ENCODE measurements around the gene ZNF324. TPM values are rescaled to one million over a fixed set of nuclear protein-coding genes. Genes with fewer than 3 reads are reported as not detected.

ZNF324 gene
- total RNA-seq, 2 donors from 2014 or later = 9.9 to 13.2 TPM

DNA sequence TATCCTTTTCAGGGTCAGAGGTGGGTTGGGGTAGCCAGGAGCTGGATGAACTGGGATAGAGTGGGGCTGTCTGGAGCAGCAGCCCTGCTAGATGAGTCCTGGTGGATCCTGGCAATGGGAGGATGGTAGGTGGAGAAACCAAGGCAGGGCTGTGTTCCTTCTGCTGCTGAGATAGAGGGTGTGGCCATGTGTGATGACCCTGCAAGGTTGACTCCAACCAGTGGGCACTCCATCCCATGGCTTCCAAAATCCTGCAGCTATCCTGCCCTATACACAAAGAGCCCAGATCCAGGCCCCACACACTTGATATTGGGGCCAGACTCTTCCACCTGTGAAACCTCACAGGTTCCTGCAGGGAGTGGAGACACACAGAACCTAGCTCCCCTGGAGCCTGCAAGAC is 6.9 kb downstream of the ZNF324 start:
- DNase-seq = no peak

DNA sequence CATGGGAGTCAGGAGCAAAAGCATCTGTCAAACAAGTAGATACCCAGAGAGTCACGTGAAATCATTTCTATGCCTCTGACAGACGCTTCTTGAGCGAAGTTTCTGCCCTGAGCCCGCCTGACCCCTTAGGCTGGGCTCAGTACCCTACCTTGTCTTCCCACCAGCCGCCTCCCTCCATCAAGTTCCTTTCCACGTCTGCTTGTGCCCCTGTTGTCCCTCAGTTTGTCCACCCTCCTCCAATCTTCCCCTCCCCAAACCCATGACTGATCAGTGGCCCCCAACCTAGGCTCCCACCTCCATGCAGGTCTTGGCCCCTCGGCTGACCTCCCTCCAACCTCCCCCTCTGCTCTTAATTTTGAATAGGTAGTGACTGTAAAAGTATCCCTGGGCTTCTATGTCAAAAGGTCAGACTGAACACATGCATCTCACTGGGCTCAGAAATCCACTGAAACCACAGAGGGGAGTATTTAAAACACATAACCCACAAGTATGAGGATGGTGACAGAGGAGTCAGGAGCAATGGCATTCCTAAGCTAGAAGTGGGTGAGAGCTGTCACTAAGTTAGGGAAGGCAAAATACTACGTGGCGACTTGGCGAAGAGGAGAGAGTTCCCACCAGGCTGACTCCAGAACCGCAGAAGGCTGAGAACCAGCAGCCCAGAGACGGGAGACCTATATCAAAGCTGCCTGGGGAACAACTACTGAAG is 7.6 kb downstream of the ZNF324 start:
- peaks cover 0 to 12% of the 10 kb centered on the region in 2 donors for H3K36me3 ChIP-seq (replicated peaks in 1 of 2; ENCODE audit: insufficient read depth in 1 of 2, low read depth in 2 of 2)
- no peak overlapping the region for H3K27ac ChIP-seq
- no peak overlapping the region for H3K4me3 ChIP-seq
- intact Hi-C loops (cut with DNase I) = no loop called here
- no peaks in the 10 kb centered on the region for H3K9me3 ChIP-seq
- H3K27me3 ChIP-seq = no peaks in the 10 kb centered on the region
- no peak for DNase-seq
- no peak for ATAC-seq
- H3K4me1 ChIP-seq = peaks cover 22% of the 10 kb centered on the region
- TF ChIP-seq CTCF (IDR thresholded peaks at IDR 0.05) (no peak), POLR2A (IDR thresholded peaks at IDR 0.05) (no peak)
- WGBS, 2 donors = 83% methylated on average over 12 of the region's 12 CpGs

More for the DNA sequence above, 6.9 kb downstream of the ZNF324 start:
- intact Hi-C loops (cut with DNase I) = no loop called here
- no peaks in the 10 kb centered on the region for H3K9me3 ChIP-seq
- no peak overlapping the region for H3K4me3 ChIP-seq
- peaks cover 22% of the 10 kb centered on the region for H3K4me1 ChIP-seq
- H3K27me3 ChIP-seq = no peaks in the 10 kb centered on the region
- peaks cover 0 to 12% of the 10 kb centered on the region in 2 donors for H3K36me3 ChIP-seq (replicated peaks in 1 of 2; ENCODE audit: insufficient read depth in 1 of 2, low read depth in 2 of 2)
- no peak overlapping the region for H3K27ac ChIP-seq
- TF ChIP-seq POLR2A (IDR thresholded peaks at IDR 0.05) (no peak), CTCF (IDR thresholded peaks at IDR 0.05) (no peak)
- ATAC-seq = no peak

GRCh38 chr19:58474997-58475713 is 8.3 kb downstream of the ZNF324 start:
- ATAC-seq (no peak), DNase-seq (no peak)
- peaks cover 22% of the 10 kb centered on the region for H3K4me1 ChIP-seq
- WGBS, 2 donors = 23 to 54% methylated on average over 12 to 26 of the region's 27 CpGs
- intact Hi-C loops (cut with DNase I) = no loop called here
- TF ChIP-seq POLR2A (IDR thresholded peaks at IDR 0.05) (no peak), CTCF (IDR thresholded peaks at IDR 0.05) (no peak)
- H3K27ac ChIP-seq = peak overlapping the region; percentile 57 to 96 (median 82)
- H3K9me3 ChIP-seq = no peaks in the 10 kb centered on the region
- no peaks in the 10 kb centered on the region for H3K27me3 ChIP-seq
- H3K4me3 ChIP-seq = peak overlapping the region in 1 of 2 donors; percentile 42
- H3K36me3 ChIP-seq (replicated peaks in 1 of 2; ENCODE audit: insufficient read depth in 1 of 2, low read depth in 2 of 2) = peaks cover 0 to 10% of the 10 kb centered on the region in 2 donors

DNA sequence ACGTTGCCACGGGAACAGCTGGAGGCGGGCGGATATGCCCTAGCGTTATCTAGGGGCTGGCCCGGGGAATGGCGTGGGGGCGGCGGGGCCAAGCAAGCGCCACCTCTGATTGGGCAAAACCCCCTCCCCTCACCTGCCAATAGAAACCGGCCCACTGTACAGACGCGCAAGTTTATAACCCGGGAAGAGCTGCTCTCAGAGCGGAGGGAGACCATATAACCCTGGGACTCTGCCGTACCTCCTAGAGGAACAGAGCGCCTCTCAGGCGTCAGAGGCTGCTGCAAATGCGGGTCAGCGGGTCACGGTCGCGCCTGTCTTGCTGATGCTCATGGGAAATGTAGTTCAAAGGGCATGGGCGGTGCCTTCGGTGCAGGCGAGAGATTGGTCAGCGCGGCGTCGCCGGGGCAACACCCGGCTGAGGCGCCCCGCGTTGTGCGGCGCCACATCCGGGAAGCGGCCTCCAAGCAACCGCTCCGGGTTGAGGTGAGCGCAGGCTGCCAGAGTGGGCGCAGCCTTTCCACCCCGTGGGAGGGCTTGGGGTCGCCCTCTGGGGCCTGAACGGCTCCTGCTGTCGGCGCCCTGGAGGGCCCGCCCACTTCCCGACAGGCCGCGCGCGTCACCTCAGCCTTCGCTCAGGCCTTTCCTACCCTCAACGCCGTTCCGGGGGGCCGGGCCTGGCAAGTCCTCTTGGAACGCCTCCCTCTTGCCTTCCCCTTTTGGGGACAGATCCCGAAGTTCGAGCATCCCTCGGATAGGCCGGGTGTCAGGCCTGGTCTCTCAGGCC is 9.0 kb downstream of the ZNF324 start, which contains the start of gene ZNF446:
Gene ZNF446 (plus strand): TSS at position 639 of the 784 bp plus-strand sequence. CDS start 867 bp downstream, outside the sequence.
- Histone ChIP-seq H3K27ac (peak within 1 kb of the TSS; percentile 57 to 96 (median 82)), H3K36me3 (replicated peaks in 1 of 2; ENCODE audit: insufficient read depth in 1 of 2, low read depth in 2 of 2) (peaks cover 0 to 7% of the 10 kb centered on the region in 2 donors), H3K9me3 (no peaks in the 10 kb centered on the region), H3K27me3 (no peaks in the 10 kb centered on the region), H3K4me3 (peak within 1 kb of the TSS; percentile 42 to 43), H3K4me1 (peaks cover 22% of the 10 kb centered on the region)
- DNase-seq (peak; percentile 96 to 98 (median 96)), ATAC-seq (peak; percentile 92)
- TF ChIP-seq CTCF (IDR thresholded peaks at IDR 0.05) (peak in 2 of 7 experiments; percentile 5 to 7), POLR2A (IDR thresholded peaks at IDR 0.05) (peak; percentile 42 to 75 (median 75))
- 0 to 1% methylated on average over 3 to 64 of the region's 64 CpGs for WGBS, 2 donors
- intact Hi-C loops (cut with DNase I) = no loop called here

All from body of pancreas (tissue), 4 donors.